GM12801 (cell line): Measurements from ENCODE around the gene SLC25A25.

Experiments used
- TF ChIP-seq, protein P1 (sequence below): IDR thresholded peaks from one replicate; pipeline ENCODE4 v1.5.1; 2011; ENCODE audit warnings: control low read depth; ENCODE audit not compliant: insufficient read length; ENCODE audit errors: extremely low read depth

Gene SLC25A25

DNA sequence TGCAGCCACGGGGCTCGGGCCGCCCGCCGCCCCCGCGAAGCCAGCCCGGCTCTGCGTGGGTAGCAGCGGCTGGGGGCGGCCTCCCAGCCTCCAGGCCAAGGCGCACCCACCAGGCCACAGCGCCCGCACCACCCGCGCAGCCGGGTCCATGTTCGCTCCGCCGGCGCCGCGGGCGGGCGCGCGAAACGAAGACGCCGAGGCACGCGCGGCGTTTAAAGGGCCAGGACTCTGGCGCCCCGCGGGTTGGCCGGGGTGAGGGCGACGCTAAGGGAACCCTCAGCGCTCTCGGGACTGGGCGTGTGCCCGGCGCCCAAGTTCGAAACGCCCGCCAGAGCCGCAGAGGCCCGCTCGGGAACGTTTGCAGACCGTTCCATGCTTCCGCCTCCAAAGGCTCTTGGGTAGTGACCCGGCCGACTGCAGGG, 59.5 kb downstream of the SLC25A25 start, which contains the start of gene PTGES2:
PTGES2 (minus strand) TSS at position 162 of the 422 bp plus-strand sequence; CDS start at position 150, 12 bp downstream.
- TF ChIP-seq, protein P1, sequence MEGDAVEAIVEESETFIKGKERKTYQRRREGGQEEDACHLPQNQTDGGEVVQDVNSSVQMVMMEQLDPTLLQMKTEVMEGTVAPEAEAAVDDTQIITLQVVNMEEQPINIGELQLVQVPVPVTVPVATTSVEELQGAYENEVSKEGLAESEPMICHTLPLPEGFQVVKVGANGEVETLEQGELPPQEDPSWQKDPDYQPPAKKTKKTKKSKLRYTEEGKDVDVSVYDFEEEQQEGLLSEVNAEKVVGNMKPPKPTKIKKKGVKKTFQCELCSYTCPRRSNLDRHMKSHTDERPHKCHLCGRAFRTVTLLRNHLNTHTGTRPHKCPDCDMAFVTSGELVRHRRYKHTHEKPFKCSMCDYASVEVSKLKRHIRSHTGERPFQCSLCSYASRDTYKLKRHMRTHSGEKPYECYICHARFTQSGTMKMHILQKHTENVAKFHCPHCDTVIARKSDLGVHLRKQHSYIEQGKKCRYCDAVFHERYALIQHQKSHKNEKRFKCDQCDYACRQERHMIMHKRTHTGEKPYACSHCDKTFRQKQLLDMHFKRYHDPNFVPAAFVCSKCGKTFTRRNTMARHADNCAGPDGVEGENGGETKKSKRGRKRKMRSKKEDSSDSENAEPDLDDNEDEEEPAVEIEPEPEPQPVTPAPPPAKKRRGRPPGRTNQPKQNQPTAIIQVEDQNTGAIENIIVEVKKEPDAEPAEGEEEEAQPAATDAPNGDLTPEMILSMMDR, result no peak

DNA sequence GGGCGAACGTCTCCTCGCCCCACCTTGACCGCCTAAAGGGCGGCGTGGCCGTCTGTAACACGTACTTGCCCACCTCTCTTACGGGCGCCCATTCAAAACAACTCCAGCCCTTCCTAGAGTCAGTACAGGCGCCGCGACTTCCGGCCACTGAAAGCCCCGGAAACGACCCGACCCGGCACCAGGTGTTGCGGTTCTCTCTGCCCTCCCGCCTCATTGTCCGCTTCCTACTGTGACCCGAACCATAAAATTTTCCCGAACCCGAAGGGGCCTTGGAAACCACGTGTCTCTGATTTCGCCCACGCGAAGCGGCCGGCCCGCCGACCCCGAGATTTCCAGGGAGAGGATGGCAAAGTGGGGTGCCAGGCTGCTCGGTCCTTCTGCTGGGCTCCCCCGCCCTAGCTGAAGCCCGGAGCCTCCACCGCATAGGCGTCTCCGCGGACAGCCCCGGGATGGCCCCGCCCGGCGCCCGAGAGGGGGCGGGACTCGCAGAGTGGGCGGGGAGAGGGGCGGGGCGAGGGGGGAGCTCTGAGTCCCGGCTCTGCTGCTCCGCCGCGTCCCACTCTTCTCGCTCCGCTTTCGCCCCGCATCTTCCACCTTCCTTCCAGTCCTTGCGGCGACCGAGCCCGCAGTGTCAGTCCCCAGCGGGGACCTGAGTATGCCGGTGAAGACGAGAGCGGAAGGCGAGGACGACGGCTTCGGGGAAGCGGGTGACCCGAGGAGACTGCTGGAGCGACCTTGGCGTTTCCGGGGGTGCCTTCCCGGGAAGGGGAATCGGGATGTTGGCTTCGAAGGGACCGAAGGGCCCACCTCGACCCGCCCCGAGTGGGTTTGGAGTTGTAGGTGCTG, 60.2 kb downstream of the SLC25A25 start:
- TF ChIP-seq, protein P1, result no peak

DNA sequence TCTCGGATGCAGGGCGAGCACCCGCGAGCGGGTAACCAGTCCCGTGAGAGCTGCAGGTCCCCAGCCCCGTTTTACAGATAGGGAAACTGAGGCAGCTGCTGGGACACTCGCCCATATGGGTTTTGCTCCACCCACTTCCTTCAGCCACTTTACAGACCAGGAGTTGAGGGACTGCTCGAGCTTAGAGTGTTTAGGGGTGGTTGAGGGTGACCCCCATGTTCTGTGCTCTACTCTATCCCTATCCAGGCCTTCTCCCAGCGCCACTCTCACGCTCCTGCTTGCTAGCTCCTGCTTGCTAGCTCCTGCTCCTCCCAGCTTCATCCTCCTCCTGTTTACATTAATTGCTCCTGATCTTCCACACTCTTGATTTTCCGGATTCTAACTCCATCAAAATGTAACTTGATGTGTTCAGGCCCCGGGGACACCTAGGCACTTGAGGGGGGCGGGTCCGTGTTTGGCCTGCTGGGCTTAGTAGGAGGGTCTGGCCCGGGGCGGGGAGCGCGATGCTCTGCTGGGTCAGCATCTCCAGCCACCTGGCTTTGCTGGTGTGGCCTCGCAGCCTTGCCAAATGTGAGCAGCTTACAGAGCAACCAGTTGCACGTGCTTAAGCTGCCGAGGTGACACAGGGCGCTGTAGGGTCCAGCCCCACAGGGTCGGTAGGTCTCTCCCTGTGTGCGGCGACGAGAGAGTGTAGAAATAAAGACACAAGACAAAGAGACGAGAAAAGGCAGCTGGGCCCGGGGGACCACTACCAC, 61.0 kb downstream of the SLC25A25 start:
- TF ChIP-seq, protein P1, result no peak

DNA sequence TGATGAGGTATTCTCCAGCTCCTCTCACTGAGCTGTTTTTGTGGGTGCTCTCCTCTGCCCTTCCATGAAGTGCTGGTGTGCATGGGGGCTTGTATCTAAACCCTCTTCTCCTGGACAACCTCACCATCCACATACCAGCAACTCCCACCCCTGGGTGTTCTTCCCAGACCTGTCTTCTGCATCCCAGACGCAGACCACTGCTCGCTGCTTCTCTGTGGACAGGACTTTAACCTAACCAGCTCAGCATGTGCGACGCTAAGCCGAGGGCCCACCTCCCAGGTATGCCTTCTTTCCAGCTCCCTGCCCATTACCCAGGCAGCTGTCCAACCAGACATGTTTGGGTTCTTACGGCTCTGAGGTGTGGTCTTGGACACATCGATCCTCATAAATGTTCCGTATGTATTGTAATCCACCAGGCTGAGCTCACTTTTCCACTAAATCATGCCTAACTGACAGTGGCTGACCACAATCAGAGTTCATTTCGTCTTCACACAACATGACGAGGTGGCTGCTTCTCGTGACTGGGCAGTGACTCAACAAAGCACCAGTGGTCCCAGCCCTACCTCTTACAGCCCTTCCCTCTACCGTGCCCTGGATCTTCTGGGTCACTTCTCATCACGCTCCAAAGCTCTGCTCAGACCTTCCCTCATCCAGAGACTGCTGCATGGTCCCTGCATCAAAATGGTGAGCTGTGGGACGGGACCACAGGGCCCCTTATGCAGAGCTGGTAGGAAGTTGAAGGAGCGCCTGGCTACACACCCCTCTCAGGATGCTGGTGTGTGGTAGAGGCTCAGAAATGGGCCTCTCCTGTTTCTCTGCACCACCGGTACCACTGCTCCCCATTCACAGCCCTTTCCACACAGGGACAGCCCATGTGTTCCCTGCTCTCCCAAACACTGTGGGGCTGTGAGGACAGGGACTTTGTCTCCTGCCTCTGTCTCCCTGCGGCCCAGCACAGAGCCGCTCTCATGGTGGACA, 69.1 kb downstream of the SLC25A25 start:
- TF ChIP-seq, protein P1, result no peak

DNA sequence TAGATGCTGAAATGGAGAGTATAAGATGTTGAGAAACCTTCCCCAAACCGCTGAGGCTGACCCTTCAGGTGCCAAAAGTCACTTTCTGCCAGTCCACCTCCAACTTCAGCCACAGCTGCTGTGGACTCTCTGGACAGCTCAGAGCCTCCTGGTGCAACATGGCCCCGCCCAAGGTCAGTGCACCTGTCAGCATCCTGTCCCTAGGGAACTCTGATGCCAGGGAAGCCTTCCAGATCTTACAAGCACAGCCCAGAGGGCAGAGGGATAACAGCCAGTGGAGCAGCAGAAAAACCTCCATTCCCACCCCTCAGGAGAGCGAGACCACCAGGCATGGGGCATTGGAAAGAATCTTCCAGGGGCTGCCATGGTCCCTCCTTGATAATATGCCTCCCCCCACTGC, 70.0 kb downstream of the SLC25A25 start:
- TF ChIP-seq, protein P1, result no peak

DNA sequence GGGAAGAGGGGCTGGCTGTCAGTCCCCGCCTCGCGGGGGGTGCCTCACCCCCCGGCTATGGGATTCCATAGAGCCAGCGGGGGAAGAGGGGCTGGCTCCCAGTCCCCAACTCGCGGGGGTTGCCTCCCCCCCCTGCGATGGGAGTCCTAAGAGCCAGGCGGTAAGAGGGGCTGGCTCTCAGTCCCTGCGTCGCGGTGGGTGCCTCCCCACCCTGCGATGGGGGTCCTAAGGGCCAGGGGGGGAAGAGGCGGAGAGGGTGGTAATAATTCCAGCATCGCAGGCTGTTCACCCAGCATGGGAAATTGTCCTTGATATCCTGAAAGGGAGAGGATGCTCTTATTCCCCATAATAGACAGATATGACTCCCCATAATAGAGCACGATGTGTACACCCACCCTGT, 71.6 kb downstream of the SLC25A25 start:
- TF ChIP-seq, protein P1, result no peak
